IMR-90 (cell line): ENCODE data around the gene TTC23L. TPM values are rescaled to one million over a fixed set of nuclear protein-coding genes. Genes with fewer than 3 reads are reported as not detected.

ENCODE experiments used
- ATAC-seq: fragments of 200-7000 bp; cut with Tn5 transposase; 2 replicates; pipeline ENCODE4 v1.9.1; 2020; ENCODE audit warnings: low read depth, mild to moderate bottlenecking, moderate library complexity
- BruUV-seq: library from RNA; stranded (reverse); fragments of 400-500 nt; replicated peaks from 2 replicates; lab custom pipeline; 2021; lab: Mats Ljungman, UMichigan
- CTCF ChIA-PET: fragments of 300-600 bp; formaldehyde crosslinking; extraction: SDS; loops from one replicate; lab custom pipeline; 2021; ENCODE audit warnings: antibody characterized with exemption; lab: Yijun Ruan, JAX
- POLR2A ChIA-PET: fragments of 300-600 bp; sonication (Branson Sonifier 250); formaldehyde crosslinking; loops from one replicate; lab custom pipeline; 2022; ENCODE audit warnings: antibody characterized with exemption; ENCODE audit not compliant: unreplicated experiment; lab: Charles Lee
- DNase-seq: peaks from one replicate; pipeline ENCODE4 v3.0.0; 2013
- H2AFZ ChIP-seq: replicated peaks from 2 replicates; pipeline ENCODE3; 2013; ENCODE audit warnings: low read length, mild to moderate bottlenecking; ENCODE audit not compliant: poor library complexity
- H2AK5ac ChIP-seq: 2 replicates; pipeline ENCODE4 v1.6.1; 2013; ENCODE audit warnings: low read depth, low read length, inconsistent platforms
- H2AK9ac ChIP-seq: replicated peaks from 2 replicates; pipeline ENCODE3; 2013; ENCODE audit warnings: mild to moderate bottlenecking, low read depth, low read length, moderate library complexity; ENCODE audit not compliant: poor library complexity
- H2BK120ac ChIP-seq: 2 replicates; pipeline ENCODE4 v1.6.1; 2013; ENCODE audit warnings: low read depth, low read length, inconsistent platforms
- H2BK15ac ChIP-seq: 3 replicates; pipeline ENCODE4 v1.6.1; 2013; ENCODE audit warnings: low read depth, low read length, inconsistent platforms
- H2BK20ac ChIP-seq: 2 replicates; pipeline ENCODE4 v1.6.1; 2013; ENCODE audit warnings: low read depth, mild to moderate bottlenecking, inconsistent platforms, low read length, moderate library complexity
- H2BK5ac ChIP-seq: 2 replicates; pipeline ENCODE4 v1.6.1; 2013; ENCODE audit warnings: mild to moderate bottlenecking, low read depth, low read length, inconsistent platforms; ENCODE audit not compliant: poor library complexity, severe bottlenecking
- H3K14ac ChIP-seq: replicated peaks from 2 replicates; pipeline ENCODE4 v1.6.1; 2013; ENCODE audit warnings: low read depth, low read length, inconsistent platforms
- H3K18ac ChIP-seq: 2 replicates; pipeline ENCODE4 v1.6.1; 2013; ENCODE audit warnings: low read depth, low read length, control low read depth
- H3K23ac ChIP-seq: 2 replicates; pipeline ENCODE4 v1.6.1; 2013; ENCODE audit warnings: low read depth, low read length, inconsistent platforms
- H3K27ac ChIP-seq: 2 replicates; pipeline ENCODE4 v1.5.1; 2013; ENCODE audit warnings: mild to moderate bottlenecking, control low read depth, low read length; ENCODE audit not compliant: insufficient read depth
- H3K27me3 ChIP-seq: 2 replicates; pipeline ENCODE4 v1.6.1; 2013; ENCODE audit warnings: low read length; ENCODE audit not compliant: control insufficient read depth, insufficient read depth
- H3K36me3 ChIP-seq: 2 replicates; pipeline ENCODE4 v1.6.1; 2013; ENCODE audit warnings: low read length, mixed read lengths; ENCODE audit not compliant: control insufficient read depth, insufficient read depth
- H3K4ac ChIP-seq: 2 replicates; pipeline ENCODE4 v1.6.1; 2013; ENCODE audit warnings: low read depth, low read length, inconsistent platforms
- H3K4me1 ChIP-seq: 2 replicates; pipeline ENCODE4 v1.6.1; 2013; ENCODE audit warnings: low read length, mixed read lengths; ENCODE audit not compliant: control insufficient read depth, insufficient read depth
- H3K4me2 ChIP-seq: 2 replicates; pipeline ENCODE4 v1.6.1; 2013; ENCODE audit warnings: low read depth, mild to moderate bottlenecking, control low read depth, low read length, moderate library complexity
- H3K4me3 ChIP-seq: 2 replicates; pipeline ENCODE4 v1.5.1; 2013; ENCODE audit warnings: low read depth, mild to moderate bottlenecking, control low read depth, low read length, moderate library complexity; ENCODE audit not compliant: insufficient read depth
- H3K56ac ChIP-seq: 2 replicates; pipeline ENCODE4 v1.6.1; 2013; ENCODE audit warnings: low read length, inconsistent platforms; ENCODE audit not compliant: insufficient read depth; ENCODE audit errors: extremely low read depth
- H3K79me1 ChIP-seq, 2 experiments: 2 replicates each; pipeline ENCODE4 v1.6.1; 2013; ENCODE audit warnings: low read length in 2 of 2, inconsistent platforms in 1 of 2, low read depth in 1 of 2
- H3K9ac ChIP-seq: 2 replicates; pipeline ENCODE4 v1.6.1; 2013; ENCODE audit warnings: low read depth, low read length, control low read depth
- H3K9me1 ChIP-seq: 2 replicates; pipeline ENCODE4 v1.6.1; 2013; ENCODE audit warnings: low read length, inconsistent platforms; ENCODE audit not compliant: insufficient read depth
- H3K9me3 ChIP-seq: 2 replicates; pipeline ENCODE4 v1.6.1; 2013; ENCODE audit warnings: low read length; ENCODE audit not compliant: control insufficient read depth, insufficient read depth
- H4K20me1 ChIP-seq: 2 replicates; pipeline ENCODE4 v1.6.1; 2013; ENCODE audit warnings: low read length, inconsistent platforms; ENCODE audit not compliant: insufficient read depth
- H4K5ac ChIP-seq: 2 replicates; pipeline ENCODE4 v1.6.1; 2013; ENCODE audit warnings: mild to moderate bottlenecking, low read depth, low read length, control low read depth
- H4K8ac ChIP-seq, 2 experiments: 2 replicates each; pipeline ENCODE4 v1.6.1; 2013; ENCODE audit warnings: low read depth in 2 of 2, low read length in 2 of 2, control low read depth in 1 of 2, inconsistent platforms in 1 of 2
- H4K91ac ChIP-seq: 2 replicates; pipeline ENCODE4 v1.6.1; 2013; ENCODE audit warnings: low read depth, low read length, inconsistent platforms; ENCODE audit not compliant: insufficient read depth
- BHLHE40 ChIP-seq: fragments of 150-350 bp; IDR thresholded peaks from 2 replicates; pipeline ENCODE4 v1.6.1; 2016; ENCODE audit warnings: mild to moderate bottlenecking, low read depth, low read length
- CHD1 ChIP-seq: IDR thresholded peaks from 2 replicates; pipeline ENCODE4 v1.6.1; 2012; ENCODE audit warnings: low read depth, low read length, improper control_type of control experiment
- FOS ChIP-seq: fragments of 150-350 bp; IDR thresholded peaks from 2 replicates; pipeline ENCODE4 v1.6.1; 2016; ENCODE audit warnings: low read depth, low read length
- MAFK ChIP-seq: IDR thresholded peaks from 2 replicates; pipeline ENCODE4 v1.6.1; 2012; ENCODE audit warnings: low read depth, low read length, improper control_type of control experiment
- MXI1 ChIP-seq: IDR thresholded peaks from 2 replicates; pipeline ENCODE4 v1.6.1; 2012; ENCODE audit warnings: low read depth, mild to moderate bottlenecking, low read length, moderate library complexity, borderline replicate concordance
- NFE2L2 ChIP-seq: fragments of 150-350 bp; IDR thresholded peaks from 2 replicates; pipeline ENCODE4 v1.6.1; 2016; ENCODE audit warnings: low read depth, mild to moderate bottlenecking, low read length
- POLR2A ChIP-seq: IDR thresholded peaks from 2 replicates; pipeline ENCODE4 v1.6.1; 2012; ENCODE audit warnings: mild to moderate bottlenecking, low read depth, low read length
- RAD21 ChIP-seq: IDR thresholded peaks from 2 replicates; pipeline ENCODE4 v1.6.1; 2012; ENCODE audit warnings: low read length, improper control_type of control experiment
- RCOR1 ChIP-seq: IDR thresholded peaks from 2 replicates; pipeline ENCODE4 v1.6.1; 2012; ENCODE audit warnings: mild to moderate bottlenecking, low read length, improper control_type of control experiment; ENCODE audit not compliant: insufficient replicate concordance
- RFX5 ChIP-seq: IDR thresholded peaks from 2 replicates; pipeline ENCODE4 v1.8.0; 2012; ENCODE audit warnings: low read depth, mild to moderate bottlenecking, low read length, moderate library complexity
- SMC3 ChIP-seq: fragments of 150-350 bp; IDR thresholded peaks from 2 replicates; pipeline ENCODE4 v1.6.1; 2016; ENCODE audit warnings: low read depth, mild to moderate bottlenecking, antibody characterized with exemption, low read length, moderate library complexity
- WGBS, 2 experiments: methylation state at CpG; one replicate each; pipeline versions ENCODE4 v1.1.5 to v1.1.7; 2013; ENCODE audit warnings: missing lambda C conversion rate in 2 of 2; ENCODE audit not compliant: insufficient read length in 1 of 2; ENCODE audit errors: extremely low coverage in 2 of 2; 5-methylcytosine and 5-hydroxymethylcytosine counted together
- dilution Hi-C: fragments of 300-500 bp; cut with HindIII; formaldehyde crosslinking; loops from one replicate; pipeline ENCODE4 v1.14.3; 2018; ENCODE audit warnings: low sequenced_read_pairs; ENCODE audit not compliant: unreplicated experiment
- in situ Hi-C: fragments of 300-500 bp; cut with MboI; formaldehyde crosslinking; loops from 3 replicates; pipeline ENCODE4 v1.14.3; 2019; ENCODE audit warnings: low sequenced_read_pairs, inconsistent platforms, mixed read lengths
- intact Hi-C: fragments of 100-400 bp; cut with micrococcal nuclease; formaldehyde crosslinking; loops from 2 replicates; pipeline ENCODE4 v1.10.0; 2022
- polyA plus RNA-seq, 3 experiments: library from polyadenylated mRNA; depleted of rRNA; stranded (reverse); fragments of >200 nt; gene quantifications; 2 replicates each; pipeline ENCODE4 v1.2.3, GENCODE V29; 2012; ENCODE audit warnings: low replicate concordance in 1 of 3
- total RNA-seq: library from RNA; depleted of rRNA; stranded (reverse); fragments of >200 nt; gene quantifications from 2 replicates; pipeline ENCODE4 v1.2.3, GENCODE V29; 2012
- TF ChIP-seq, protein P1 (sequence below): fragments of 150-350 bp; IDR thresholded peaks from 2 replicates; pipeline ENCODE4 v1.6.1; 2016; ENCODE audit warnings: low read depth, mild to moderate bottlenecking, low read length, moderate library complexity, borderline replicate concordance
- TF ChIP-seq, protein P2 (sequence below): fragments of 150-350 bp; IDR thresholded peaks from 2 replicates; pipeline ENCODE4 v1.6.1; 2017; ENCODE audit warnings: mild to moderate bottlenecking, antibody characterized with exemption, low read length, low read depth

TTC23L gene
- total and polyA plus RNA-seq, 2 of the 4 experiments (the other 2 are of a cell fraction), result under 0.01 TPM; not detected in 1

DNA sequence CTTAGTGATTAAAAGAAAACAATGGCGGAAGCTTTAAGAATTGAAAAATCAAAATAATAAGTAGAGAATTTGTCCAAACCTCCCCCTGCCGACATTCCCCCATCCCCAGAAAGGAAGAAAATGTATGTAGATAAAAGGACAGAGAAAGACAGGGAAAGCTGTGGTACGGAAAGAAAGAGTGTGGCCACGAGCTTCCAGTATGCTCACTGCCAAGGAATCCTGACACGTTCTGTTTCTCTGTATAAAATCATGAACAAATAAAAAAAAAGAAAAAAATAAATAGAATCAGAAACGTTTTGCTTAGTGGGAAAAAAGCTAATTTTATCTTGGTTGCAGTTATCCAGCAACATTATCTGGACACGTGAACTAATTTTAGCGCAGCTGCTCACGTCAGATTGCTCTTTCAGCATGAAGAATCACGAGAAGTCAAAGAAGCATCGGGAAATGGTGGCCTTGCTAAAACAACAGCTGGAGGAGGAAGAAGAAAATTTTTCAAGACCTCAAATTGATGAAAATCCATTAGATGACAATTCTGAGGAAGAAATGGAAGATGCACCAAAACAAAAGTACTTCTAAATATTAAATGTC is 105.6 kb downstream of the TTC23L start:
- Histone ChIP-seq H2BK5ac (no peak overlapping the region), H3K4me2 (no peak overlapping the region), H2AK9ac (no peak overlapping the region), H2BK20ac (no peak overlapping the region), H3K79me1 (peaks cover 0 to 4% of the 10 kb centered on the region in 2 experiments; a peak in 1 of 4 replicates), H3K4ac (no peak overlapping the region), H3K14ac (no peak overlapping the region), H2BK15ac (no peak overlapping the region), H4K8ac (no peak overlapping the region), H2BK120ac (no peak overlapping the region), H2AK5ac (no peak overlapping the region), H3K9me3 (no peaks in the 10 kb centered on the region), H3K9ac (no peak overlapping the region), H4K20me1 (no peaks in the 10 kb centered on the region), H4K5ac (no peak overlapping the region), H4K91ac (no peak overlapping the region), H3K4me1 (no peaks in the 10 kb centered on the region), H3K56ac (no peak overlapping the region), H3K4me3 (no peak overlapping the region), H3K9me1 (no peaks in the 10 kb centered on the region), H3K27ac (no peak overlapping the region), H2AFZ (no peak overlapping the region), H3K18ac (no peak overlapping the region), H3K23ac (no peak overlapping the region), H3K27me3 (no peaks in the 10 kb centered on the region), H3K36me3 (peaks cover 31% of the 10 kb centered on the region)
- no TSS peak for BruUV-seq
- intact Hi-C loops (no loop called here), dilution Hi-C loops (no loop called here), in situ Hi-C loops (no loop called here)
- ChIA-PET POLR2A (interaction anchor here (0.6 kb wide), 1 partner anchor 185 kb away, joined by 4 read pairs; no protein-coding TSS in a partner anchor), CTCF (interaction anchor here (0.6 to 1.0 kb wide), 2 partner anchors 13 to 250 kb away, joined by 3 to 5 read pairs; no protein-coding TSS in a partner anchor)
- DNase-seq, result no peak
- no peak for ATAC-seq
- TF ChIP-seq, protein P1, sequence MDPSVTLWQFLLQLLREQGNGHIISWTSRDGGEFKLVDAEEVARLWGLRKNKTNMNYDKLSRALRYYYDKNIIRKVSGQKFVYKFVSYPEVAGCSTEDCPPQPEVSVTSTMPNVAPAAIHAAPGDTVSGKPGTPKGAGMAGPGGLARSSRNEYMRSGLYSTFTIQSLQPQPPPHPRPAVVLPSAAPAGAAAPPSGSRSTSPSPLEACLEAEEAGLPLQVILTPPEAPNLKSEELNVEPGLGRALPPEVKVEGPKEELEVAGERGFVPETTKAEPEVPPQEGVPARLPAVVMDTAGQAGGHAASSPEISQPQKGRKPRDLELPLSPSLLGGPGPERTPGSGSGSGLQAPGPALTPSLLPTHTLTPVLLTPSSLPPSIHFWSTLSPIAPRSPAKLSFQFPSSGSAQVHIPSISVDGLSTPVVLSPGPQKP, result no peak
- TF ChIP-seq BHLHE40, result no peak
- TF ChIP-seq MAFK, result no peak
- TF ChIP-seq RFX5, result no peak
- no peak for TF ChIP-seq POLR2A
- no peak for TF ChIP-seq RAD21
- TF ChIP-seq FOS, result no peak
- TF ChIP-seq MXI1, result no peak
- TF ChIP-seq CHD1, result no peak
- TF ChIP-seq SMC3, result no peak
- no peak for TF ChIP-seq RCOR1
- TF ChIP-seq, protein P2, sequence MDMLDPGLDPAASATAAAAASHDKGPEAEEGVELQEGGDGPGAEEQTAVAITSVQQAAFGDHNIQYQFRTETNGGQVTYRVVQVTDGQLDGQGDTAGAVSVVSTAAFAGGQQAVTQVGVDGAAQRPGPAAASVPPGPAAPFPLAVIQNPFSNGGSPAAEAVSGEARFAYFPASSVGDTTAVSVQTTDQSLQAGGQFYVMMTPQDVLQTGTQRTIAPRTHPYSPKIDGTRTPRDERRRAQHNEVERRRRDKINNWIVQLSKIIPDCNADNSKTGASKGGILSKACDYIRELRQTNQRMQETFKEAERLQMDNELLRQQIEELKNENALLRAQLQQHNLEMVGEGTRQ, result no peak
- TF ChIP-seq NFE2L2, result no peak
- 90% methylated on average over 4 of the region's 11 CpGs; no CpG with 5 or more reads in 1 of the 2 experiments for WGBS, 2 experiments
